ENCODE results near the gene WFDC5. TPM values are rescaled to one million over a fixed set of nuclear protein-coding genes. Genes with fewer than 3 reads are reported as not detected.

Gene WFDC5
- total and polyA plus RNA-seq, 2 experiments from 2014 or later, result not detected

DNA sequence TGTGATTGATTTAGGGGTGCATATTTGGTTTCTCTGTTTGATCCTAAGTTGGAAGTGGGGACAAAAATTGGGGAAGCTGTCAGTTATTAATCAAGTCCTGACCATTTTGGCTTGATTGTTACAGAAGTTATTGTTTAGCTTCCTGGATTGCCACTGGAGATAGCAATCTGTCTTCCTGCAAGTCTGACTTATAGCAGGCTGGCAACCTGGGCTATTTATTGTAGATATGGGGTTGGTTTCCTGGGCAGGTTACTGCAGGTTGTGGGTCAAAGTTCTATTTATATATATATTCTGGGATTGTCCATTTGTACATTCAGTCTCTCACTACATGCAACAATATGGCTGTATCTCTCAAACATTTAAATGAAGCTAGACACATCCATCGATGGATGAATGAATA, 31.8 kb downstream of the WFDC5 start:
- no peaks in the 10 kb centered on the region for H3K9me3 ChIP-seq (ENCODE audit: low read depth)
- no peak overlapping the region for H3K4me3 ChIP-seq
- no peaks in the 10 kb centered on the region for H3K4me1 ChIP-seq (ENCODE audit: low read depth)
- H3K36me3 ChIP-seq, result no peaks in the 10 kb centered on the region
- no peak for DNase-seq (ENCODE audit: low read depth in 1 of 2, low spot score in 1 of 2)
- H3K27ac ChIP-seq, result no peak overlapping the region
- no peak for TF ChIP-seq CTCF (IDR thresholded peaks at IDR 0.05; ENCODE audit: low read depth, low read length)
- no peaks in the 10 kb centered on the region for H3K27me3 ChIP-seq

DNA sequence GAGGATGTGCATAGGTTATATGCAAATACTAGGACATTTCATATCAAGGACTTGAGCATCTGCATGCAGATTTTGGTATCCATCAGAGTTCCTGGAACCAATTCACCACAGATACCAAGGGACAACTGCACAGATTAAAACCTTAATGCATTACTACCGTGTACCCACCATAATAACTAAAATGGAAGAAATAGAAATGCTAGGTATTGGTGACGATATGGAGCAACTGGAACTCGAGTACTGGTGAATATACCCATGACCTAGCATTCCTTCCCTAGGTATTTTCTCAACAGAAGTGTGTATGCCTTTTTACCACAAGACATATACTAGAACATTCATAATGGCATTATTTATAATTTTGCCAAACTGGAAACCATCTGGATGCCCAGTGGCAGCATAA, 32.5 kb downstream of the WFDC5 start:
- DNase-seq (ENCODE audit: low read depth in 1 of 2, low spot score in 1 of 2), result no peak
- H3K9me3 ChIP-seq (ENCODE audit: low read depth), result no peaks in the 10 kb centered on the region
- no peak overlapping the region for H3K27ac ChIP-seq
- no peak overlapping the region for H3K4me3 ChIP-seq
- no peaks in the 10 kb centered on the region for H3K4me1 ChIP-seq (ENCODE audit: low read depth)
- H3K27me3 ChIP-seq, result no peaks in the 10 kb centered on the region
- no peak for TF ChIP-seq CTCF (IDR thresholded peaks at IDR 0.05; ENCODE audit: low read depth, low read length)
- H3K36me3 ChIP-seq, result peaks cover 4% of the 10 kb centered on the region

- Histone ChIP-seq H3K4me3 (no peak overlapping the region), H3K36me3 (peaks cover 4% of the 10 kb centered on the region), H3K4me1 (ENCODE audit: low read depth) (no peaks in the 10 kb centered on the region), H3K27ac (no peak overlapping the region), H3K27me3 (no peaks in the 10 kb centered on the region), H3K9me3 (ENCODE audit: low read depth) (no peaks in the 10 kb centered on the region)
- TF ChIP-seq CTCF (IDR thresholded peaks at IDR 0.05; ENCODE audit: low read depth, low read length), result peak; percentile 60
- peak; percentile 3 to 44 for DNase-seq (ENCODE audit: low read depth in 1 of 2, low spot score in 1 of 2)
These were observed 33.9 kb downstream of the WFDC5 start for GRCh38 chr20:45080867-45081624.

DNA sequence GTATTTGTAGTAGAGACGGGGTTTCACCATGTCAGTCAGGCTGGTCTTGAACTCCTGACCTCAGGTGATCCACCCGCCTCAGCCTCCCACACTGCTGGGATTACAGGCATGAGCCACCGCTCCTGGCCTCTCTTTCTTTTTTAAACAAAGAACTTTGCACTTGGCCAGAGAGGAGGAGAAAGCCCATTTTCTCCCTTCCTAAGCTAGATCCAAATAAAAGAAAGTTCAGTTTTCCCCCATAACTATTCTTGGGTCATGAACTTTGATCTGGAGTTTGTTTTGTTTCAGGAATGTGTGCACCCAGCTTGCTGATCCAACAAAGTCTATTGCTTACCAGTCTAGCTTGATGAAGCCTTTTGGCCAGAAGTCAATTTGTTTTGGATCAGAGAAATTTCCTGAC, 37.4 kb downstream of the WFDC5 start:
- no peak for TF ChIP-seq CTCF (IDR thresholded peaks at IDR 0.05; ENCODE audit: low read depth, low read length)
- Histone ChIP-seq H3K4me1 (ENCODE audit: low read depth) (no peaks in the 10 kb centered on the region), H3K27ac (no peak overlapping the region), H3K4me3 (no peak overlapping the region), H3K9me3 (ENCODE audit: low read depth) (no peaks in the 10 kb centered on the region), H3K36me3 (peaks cover 4% of the 10 kb centered on the region), H3K27me3 (no peaks in the 10 kb centered on the region)
- no peak for DNase-seq (ENCODE audit: low read depth in 1 of 2, low spot score in 1 of 2)

DNA sequence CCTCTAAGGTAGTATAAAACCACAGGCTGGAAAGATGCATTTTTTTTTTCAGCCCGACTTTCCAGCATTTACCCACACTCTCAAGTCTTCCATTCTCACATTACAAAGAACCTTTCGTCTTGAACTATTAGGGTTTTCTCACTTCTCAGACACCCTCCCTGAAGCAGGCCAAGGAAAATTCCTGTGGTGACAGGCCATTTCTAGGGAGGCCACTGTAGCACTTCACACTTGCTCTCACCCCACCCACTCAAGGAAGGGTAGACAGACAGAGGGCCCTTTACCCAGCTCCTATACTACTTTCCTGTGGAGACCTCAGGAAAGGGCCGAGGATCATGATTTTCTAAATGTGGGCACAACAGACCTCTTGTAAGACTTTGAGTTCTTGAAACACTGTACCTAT, 41.8 kb downstream of the WFDC5 start:
- H3K4me1 ChIP-seq (ENCODE audit: low read depth), result peaks cover 4% of the 10 kb centered on the region
- no peak for DNase-seq (ENCODE audit: low read depth in 1 of 2, low spot score in 1 of 2)
- peaks cover 4% of the 10 kb centered on the region for H3K36me3 ChIP-seq
- TF ChIP-seq CTCF (IDR thresholded peaks at IDR 0.05; ENCODE audit: low read depth, low read length), result no peak
- H3K9me3 ChIP-seq (ENCODE audit: low read depth), result no peaks in the 10 kb centered on the region
- H3K27me3 ChIP-seq, result no peaks in the 10 kb centered on the region
- H3K4me3 ChIP-seq, result no peak overlapping the region
- no peak overlapping the region for H3K27ac ChIP-seq

Data from cardiac muscle cell (in vitro differentiated cells and primary cell).